Endothelial cell of hepatic sinusoid (primary cell): ENCODE measurements around the gene MAGEA3.
"Not testable (repeated sequence)": the region's sequence is repeated elsewhere in the genome, so short reads cannot be mapped to it uniquely, and the experiment has no call there.

Source experiments
- in situ Hi-C: cut with HindIII; loops from 2 replicates; pipeline ENCODE4 v1.10.0; 2017; ENCODE audit warnings: low sequenced_read_pairs

The MAGEA3 gene, protein sequence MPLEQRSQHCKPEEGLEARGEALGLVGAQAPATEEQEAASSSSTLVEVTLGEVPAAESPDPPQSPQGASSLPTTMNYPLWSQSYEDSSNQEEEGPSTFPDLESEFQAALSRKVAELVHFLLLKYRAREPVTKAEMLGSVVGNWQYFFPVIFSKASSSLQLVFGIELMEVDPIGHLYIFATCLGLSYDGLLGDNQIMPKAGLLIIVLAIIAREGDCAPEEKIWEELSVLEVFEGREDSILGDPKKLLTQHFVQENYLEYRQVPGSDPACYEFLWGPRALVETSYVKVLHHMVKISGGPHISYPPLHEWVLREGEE

DNA sequence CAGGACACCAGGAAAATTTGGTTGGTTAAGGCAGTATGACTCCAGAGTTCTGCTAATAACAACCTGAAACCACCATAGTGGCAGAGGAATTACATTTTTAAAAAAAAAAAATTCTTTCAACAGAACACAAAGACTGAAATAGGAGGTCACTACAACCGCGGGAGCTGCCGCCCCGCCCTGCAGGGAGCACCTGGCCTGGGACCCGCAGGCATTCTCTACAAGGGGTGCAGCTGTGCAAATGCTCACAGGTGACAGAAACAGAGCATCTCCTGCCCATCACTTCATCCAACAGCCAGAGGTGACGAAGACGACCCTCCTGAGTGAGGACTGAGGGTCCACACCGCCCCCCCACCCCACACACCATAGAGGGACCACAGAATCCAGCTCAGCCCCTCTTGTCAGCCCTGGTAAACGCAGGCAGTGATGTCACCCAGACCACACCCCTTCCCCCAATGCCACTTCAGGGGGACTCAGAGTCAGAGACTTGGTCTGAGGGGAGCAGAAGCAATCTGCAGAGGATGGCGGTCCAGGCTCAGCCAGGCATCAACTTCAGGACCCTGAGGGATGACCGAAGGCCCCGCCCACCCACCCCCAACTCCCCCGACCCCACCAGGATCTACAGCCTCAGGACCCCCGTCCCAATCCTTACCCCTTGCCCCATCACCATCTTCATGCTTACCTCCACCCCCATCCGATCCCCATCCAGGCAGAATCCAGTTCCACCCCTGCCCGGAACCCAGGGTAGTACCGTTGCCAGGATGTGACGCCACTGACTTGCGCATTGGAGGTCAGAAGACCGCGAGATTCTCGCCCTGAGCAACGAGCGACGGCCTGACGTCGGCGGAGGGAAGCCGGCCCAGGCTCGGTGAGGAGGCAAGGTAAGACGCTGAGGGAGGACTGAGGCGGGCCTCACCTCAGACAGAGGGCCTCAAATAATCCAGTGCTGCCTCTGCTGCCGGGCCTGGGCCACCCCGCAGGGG, at the start of gene MAGEA3:
TSS of gene MAGEA3 (plus strand) at position 843 of the 980 bp plus-strand sequence. CDS start 2,039 bp downstream, outside the sequence.
- in situ Hi-C loops = not testable (repeated sequence)

DNA sequence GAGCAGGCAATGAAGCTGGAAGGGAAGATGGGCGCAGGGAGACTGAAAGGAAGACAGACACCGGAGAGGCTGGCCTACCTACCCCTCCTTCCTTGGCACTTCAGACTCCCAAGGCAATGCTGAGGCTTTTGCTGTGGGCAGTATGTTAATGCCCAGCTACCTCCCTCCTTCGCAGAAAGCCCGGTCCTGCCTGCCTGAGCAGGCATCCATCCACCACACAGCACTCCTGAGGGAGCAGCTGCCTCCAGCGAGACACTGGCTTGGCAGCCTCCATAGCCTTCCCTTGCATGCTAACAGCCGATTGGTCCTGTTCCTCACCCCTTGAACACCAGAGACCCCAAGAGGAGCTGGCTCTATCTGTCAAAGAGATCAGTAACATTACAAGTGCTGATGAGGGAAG, 46.5 kb upstream of the MAGEA3 start:
- in situ Hi-C loops = no loop called here

DNA sequence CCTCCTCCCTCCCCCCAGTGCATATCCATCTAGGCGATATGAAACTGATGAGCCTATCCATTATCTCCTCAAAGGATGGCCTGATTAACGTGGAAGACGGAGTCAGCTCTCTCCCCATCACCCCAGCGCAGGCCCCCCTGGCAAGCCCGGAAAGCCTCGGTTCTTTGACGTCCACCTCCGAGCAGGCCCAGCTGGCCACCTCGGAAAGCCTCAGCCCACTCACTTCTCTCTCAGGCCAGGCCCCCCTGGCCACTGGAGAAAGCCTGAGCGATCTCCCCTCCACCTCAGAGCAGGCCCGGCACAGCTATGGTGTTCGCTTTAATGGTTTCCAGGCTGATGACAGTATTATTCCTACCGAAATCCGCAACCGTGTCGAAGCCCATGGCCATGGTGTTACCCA, 46.1 kb upstream of the MAGEA3 start:
- in situ Hi-C loops = no loop called here

DNA sequence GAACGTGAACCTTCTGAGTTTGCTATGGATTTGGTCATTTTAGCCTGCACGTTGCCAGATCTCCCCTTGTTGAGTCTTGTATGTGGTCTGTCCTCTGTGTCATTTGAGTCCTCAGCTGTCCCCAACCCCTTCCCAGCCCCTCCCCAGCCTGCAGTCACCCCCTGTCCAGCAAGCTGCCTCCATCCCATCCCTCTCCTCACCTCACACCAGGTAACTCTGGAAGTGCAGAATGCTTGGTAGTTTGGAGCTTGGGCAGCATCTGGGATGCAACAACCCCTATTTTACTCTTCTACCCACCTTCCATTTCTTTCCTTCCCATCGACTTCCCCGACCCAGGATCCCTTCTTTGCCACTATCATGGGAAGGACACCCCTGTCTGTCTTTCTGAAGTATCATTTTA, 42.5 kb upstream of the MAGEA3 start:
- in situ Hi-C loops = no loop called here

DNA sequence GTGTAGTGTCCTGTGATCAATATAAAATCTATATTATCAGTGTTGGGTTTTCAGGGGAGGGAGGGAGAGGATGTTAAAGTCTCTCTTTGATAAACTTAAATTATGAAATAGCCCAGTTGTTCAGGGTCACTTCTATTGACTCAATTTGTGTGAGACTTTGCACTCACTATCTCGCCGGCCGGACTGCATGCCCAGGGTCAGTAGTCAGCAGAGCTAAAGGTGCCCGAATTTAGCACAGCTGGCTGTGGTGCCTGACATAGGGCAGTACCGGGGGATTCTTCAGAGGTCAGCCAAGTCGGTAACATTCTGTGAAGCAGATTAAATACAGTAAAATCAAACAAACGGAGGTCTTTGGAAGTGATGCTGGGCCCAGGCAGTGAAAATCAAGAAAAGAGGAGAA, 41.7 kb upstream of the MAGEA3 start:
- in situ Hi-C loops = no loop called here

DNA sequence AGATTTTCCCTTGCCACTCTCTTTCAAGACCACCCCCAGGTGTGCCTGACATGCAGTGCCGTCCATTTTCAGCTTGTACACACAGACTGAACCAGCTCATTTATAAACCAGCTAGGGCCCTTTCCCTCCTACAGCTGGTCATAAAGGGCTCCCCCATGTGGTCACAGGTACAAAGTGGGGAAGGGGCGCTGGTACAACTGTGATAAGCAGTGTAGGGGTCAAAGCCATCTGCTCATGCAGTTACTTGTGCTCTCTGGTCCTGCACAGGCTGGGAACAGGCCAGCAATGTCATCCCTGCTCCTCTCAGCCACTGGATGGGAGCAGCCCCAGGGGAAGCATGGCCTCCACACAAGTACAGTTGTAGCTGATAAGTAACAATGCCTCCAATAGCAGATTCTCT, 40.3 kb upstream of the MAGEA3 start:
- in situ Hi-C loops = no loop called here

DNA sequence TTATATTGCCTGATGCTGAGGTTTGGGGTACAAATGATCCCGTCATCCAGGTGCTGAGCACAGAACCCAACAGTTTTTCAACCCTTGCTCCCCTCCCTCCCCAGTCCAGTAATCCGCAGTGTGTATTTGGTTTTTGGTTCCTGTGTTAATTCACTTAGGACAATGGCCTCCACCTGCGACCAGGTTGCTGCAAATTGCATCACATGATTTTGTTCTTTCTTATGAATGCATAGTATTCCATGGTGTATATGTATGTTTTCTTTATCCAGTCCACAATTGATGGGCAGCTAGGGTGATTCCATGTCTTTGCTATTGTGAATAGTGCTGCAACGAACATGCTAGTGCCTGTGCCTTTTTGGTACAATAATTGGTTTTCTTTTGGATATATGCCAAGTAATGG, 35.5 kb upstream of the MAGEA3 start:
- in situ Hi-C loops = no loop called here

DNA sequence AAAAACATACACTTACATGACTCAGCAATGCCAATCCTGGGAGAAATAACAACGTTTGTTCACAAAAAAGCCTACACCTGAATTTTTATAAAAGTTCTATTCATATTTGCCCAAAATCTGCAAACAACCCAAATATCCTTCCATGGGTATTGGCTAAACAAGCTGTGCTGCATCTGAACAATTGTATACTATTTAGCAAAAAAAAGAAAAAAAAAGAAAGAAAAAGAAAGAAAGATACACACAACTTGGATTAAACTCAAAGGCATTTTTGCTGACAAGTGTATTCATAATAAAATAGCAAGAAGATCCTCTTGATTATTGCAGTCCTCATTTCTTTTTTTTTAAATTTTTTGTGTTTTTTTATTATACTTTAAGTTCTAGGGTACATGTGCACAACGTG, 24.5 kb upstream of the MAGEA3 start:
- in situ Hi-C loops = no loop called here

DNA sequence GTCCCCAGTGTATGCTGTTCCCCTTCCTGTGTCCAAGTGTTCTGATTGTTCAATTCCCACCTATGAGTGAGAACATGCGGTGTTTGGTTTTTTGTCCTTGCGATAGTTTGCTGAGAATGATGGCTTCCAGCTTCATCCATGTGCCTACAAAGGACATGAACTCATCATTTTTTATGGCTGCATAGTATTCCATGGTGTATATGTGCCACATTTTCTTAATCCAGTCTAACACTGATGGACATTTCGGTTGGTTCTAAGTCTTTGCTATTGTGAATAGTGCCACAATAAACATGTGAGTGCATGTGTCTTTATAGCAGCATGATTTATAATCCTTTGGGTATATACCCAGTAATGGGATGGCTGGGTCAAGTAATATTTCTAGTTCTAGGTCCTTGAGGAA, 23.9 kb upstream of the MAGEA3 start:
- in situ Hi-C loops = not testable (repeated sequence)

DNA sequence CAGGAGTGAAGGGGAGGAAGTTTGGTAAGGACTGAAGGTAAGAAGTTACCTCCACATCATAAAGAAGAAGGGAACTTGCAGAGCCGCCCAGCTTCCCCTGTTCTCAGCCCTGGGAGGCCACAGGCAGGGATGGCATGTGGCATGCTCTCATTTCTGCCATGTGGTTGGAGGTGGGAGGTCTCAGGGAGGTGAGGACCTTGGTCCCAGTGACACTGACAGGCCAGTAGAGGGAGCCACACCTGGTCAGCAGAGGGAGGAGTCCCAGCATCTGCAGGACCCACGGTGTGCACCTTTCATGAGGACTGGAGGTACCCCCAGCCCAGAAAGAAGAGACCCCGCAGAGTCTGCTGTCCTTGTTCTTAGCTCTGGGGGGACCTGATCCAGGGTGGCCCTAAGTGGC, 17.6 kb upstream of the MAGEA3 start:
- in situ Hi-C loops = not testable (repeated sequence)

DNA sequence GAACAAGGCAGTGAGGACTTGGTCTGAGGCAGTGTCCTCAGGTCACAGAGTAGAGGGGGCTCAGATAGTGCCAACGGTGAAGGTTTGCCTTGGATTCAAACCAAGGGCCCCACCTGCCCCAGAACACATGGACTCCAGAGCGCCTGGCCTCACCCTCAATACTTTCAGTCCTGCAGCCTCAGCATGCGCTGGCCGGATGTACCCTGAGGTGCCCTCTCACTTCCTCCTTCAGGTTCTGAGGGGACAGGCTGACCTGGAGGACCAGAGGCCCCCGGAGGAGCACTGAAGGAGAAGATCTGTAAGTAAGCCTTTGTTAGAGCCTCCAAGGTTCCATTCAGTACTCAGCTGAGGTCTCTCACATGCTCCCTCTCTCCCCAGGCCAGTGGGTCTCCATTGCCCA, 1.8 kb downstream of the MAGEA3 start:
- in situ Hi-C loops = not testable (repeated sequence)

DNA sequence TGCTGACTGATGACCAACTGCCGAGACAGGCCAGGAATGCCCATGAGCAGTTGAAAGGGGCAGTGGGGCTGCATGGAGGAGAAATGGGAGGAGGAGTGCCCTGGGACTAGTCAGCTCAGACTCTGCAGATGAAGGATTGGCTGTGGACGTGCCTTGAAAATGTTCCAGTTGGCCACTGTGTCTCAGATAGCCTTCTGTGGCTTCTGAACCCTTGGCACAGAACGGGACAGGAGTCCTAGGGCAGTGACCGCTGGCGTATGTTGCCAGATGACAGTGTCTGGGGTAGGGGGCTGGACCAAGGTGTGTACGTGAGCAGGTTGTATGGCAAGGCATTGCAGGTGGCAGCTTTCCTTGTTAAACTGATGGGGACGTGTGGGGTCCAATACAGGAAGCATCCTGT, 7.9 kb downstream of the MAGEA3 start:
- in situ Hi-C loops = not testable (repeated sequence)

DNA sequence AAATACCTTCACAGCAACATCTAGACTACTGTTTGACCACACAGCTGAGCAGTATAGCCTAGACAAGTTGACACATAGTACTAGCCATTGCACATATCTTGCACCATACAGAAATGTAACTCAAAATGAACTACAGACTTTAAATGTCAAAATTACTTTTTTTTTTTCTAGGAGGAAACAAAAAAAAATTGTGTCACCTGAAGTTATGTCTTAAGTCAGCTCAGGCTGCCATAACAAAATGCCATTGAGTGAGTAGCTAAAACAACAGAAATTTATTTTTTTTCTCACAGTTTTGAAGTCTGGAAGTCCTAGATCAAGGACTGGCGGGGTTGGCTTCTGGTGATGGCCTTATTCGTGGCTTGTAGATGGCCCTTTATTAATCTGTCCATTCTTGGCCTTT, 10.6 kb downstream of the MAGEA3 start, which contains the start of gene CSAG2:
TSS of gene CSAG2 (minus strand) at position 101 of the 400 bp plus-strand sequence. CDS start 161 bp downstream, outside the sequence.
- in situ Hi-C loops = not testable (repeated sequence)

DNA sequence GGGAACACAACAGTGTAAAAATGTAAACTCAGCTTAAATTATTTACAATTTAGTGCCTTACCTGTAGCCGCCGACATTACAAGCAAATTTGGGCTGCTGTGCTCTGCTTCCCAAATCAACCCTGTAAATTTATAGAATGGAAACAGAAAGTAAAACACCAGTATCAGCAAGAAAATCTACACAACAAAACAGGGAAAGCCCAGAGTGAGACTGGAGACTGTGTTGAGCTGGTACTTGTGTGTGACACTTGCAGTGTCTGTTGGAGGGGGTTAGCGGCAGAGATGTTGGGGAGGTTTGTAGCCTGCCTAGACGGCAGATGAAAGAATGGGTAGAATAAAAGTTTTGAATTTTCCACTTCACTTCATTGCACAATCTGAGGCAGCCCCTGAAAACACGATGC, 14.6 kb downstream of the MAGEA3 start:
- in situ Hi-C loops = not testable (repeated sequence)

DNA sequence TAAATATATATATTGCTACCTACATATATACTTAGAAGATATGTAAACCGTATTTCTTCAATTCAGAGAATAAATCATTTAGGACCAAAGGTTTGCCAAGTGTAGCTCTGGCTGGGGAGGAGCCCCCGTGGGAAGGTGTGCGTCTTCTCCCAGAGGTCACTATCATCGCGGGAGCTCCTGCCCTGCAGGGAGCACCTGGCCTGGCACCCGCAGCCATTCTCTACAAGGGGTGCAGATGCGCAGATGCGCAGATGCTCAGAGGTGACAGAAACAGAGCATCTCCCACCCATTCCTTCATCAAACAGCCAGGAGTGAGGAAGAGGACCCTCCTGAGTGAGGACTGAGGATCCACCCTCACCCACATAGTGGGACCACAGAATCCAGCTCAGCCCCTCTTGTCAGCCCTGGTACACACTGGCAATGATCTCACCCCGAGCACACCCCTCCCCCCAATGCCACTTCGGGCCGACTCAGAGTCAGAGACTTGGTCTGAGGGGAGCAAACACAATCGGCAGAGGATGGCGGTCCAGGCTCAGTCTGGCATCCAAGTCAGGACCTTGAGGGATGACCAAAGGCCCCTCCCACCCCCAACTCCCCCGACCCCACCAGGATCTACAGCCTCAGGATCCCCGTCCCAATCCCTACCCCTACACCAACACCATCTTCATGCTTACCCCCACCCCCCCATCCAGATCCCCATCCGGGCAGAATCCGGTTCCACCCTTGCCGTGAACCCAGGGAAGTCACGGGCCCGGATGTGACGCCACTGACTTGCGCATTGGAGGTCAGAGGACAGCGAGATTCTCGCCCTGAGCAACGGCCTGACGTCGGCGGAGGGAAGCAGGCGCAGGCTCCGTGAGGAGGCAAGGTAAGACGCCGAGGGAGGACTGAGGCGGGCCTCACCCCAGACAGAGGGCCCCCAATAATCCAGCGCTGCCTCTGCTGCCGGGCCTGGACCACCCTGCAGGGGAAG, 15.5 kb downstream of the MAGEA3 start, which contains the start of gene MAGEA2B:
TSS of gene MAGEA2B (plus strand) at position 814 of the 973 bp plus-strand sequence. CDS start 2,479 bp downstream, outside the sequence.
- in situ Hi-C loops = not testable (repeated sequence)

DNA sequence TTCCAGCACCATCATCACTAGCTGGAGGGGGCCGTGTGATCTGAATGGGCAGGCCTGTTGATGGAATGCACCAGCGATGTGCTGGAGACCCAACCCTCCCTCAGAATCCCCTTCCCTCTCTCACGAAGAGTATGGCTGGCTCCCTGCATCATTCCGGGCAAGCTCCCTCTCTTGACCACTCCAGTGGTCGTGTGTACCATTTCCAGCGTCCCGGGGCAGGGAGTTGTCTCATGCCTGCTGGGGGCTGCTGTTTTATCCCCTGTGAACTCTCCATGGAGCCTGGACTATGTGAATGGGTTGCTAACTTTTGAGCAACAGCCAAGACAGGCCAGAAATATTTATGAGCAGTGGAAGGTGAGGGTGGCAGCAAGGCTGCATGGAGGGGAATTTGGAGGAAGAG, 26.8 kb downstream of the MAGEA3 start:
- in situ Hi-C loops = no loop called here

DNA sequence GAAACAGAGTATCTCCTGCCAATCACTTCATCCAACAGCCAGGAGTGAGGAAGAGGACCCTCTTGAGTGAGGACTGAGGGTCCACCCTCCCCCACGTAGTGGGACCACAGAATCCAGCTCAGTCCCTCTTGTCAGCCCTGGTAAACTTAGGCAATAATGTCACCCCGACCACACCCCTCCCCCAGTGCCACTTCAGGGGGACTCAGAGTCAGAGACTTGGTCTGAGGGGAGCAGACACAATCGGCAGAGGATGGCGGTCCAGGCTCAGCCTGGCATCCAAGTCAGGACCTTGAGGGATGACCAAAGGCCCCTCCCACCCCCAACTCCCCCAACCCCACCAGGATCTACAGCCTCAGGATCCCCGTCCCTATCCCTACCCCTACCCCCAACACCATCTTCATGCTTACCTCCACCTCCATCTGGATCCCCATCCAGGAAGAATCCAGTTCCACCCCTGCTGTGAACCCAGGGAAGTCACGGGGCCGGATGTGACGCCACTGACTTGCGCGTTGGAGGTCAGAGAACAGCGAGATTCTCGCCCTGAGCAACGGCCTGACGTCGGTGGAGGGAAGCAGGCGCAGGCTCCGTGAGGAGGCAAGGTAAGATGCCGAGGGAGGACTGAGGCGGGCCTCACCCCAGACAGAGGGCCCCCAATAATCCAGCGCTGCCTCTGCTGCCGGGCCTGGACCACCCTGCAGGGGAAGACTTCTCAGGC, 34.8 kb downstream of the MAGEA3 start, which contains the start of the genes CSAG1 and MAGEA12:
TSS of gene CSAG1 (minus strand) at position 461 of the 715 bp plus-strand sequence. CDS start 1,261 bp downstream, outside the sequence.
TSS of gene MAGEA12 (plus strand) at position 497 of the 715 bp plus-strand sequence. CDS start 2,405 bp downstream, outside the sequence.
- in situ Hi-C loops = no loop called here

DNA sequence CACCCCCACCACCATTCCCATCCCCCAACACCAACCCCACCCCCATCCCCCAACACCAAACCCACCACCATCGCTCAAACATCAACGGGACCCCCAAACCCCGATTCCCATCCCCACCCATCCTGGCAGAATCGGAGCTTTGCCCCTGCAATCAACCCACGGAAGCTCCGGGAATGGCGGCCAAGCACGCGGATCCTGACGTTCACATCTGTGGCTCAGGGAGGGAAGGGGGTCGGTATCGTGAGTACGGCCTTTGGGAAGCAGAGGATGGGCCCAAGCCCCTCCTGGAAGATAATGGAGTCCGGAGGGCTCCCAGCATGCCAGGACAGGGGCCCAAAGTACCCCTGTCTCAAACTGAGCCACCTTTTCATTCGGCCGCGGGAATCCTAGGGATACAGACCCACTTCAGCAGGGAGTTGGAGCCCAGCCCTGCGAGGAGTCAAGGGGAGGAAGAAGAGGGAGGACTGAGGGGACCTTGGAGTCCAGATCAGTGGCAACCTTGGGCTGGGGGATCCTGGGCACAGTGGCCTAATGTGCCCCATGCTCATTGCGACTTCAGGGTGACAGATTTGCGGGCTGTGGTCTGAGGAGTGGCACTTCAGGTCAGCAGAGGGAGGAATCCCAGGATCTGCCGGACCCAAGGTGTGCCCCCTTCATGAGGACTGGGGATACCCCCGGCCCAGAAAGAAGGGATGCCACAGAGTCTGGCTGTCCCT, 35.7 kb downstream of the MAGEA3 start:
- in situ Hi-C loops = not testable (repeated sequence)

DNA sequence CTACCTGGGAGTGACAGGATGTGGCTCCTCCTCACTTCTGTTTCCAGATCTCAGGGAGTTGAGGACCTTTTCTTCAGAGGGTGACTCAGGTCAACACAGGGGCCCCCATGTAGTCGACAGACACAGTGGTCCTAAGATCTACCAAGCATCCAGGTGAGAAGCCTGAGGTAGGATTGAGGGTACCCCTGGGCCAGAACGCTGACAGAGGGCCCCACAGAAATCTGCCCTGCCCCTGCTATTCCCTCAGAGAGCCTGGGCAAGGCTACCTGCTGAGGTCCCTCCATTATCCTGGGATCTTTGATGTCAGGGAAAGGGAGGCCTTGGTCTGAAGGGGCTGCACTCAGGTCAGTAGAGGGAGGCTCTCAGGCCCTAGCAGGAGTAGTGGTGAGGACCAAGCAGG, 36.5 kb downstream of the MAGEA3 start:
- in situ Hi-C loops = no loop called here
